Sigmoid colon (tissue), 7 donors: ENCODE data around the gene AGL. TPM values are rescaled to one million over a fixed set of nuclear protein-coding genes. Genes with fewer than 3 reads are reported as not detected.

Experiments
- DNase-seq: peaks from one replicate; pipeline ENCODE4 v3.0.0-alpha.2; 2019
- H3K27ac ChIP-seq, 4 donors: fragments of 200-600 bp; sonication (generic); one replicate each; pipeline ENCODE4 v1.5.1; 2016 to 2019; ENCODE audit warnings: mild to moderate bottlenecking in 1 of 4
- H3K27me3 ChIP-seq, 3 donors: fragments of 200-600 bp; sonication (generic); one replicate each; pipeline ENCODE4 v1.5.1; 2019; ENCODE audit warnings: mild to moderate bottlenecking in 1 of 3
- H3K36me3 ChIP-seq, 4 donors: fragments of 200-600 bp; sonication (generic); one replicate each; pipeline ENCODE4 v1.5.1; 2016 to 2019
- H3K4me1 ChIP-seq, 4 donors: fragments of 200-600 bp; sonication (generic); one replicate each; pipeline ENCODE4 v1.5.1; 2017 to 2019
- H3K4me3 ChIP-seq, 4 donors: fragments of 200-600 bp; sonication (generic); one replicate each; pipeline ENCODE4 v1.5.1; 2017 to 2019; ENCODE audit warnings: mild to moderate bottlenecking in 2 of 4, moderate library complexity in 1 of 4
- H3K9me3 ChIP-seq, 4 donors: fragments of 200-600 bp in 3 of 4; sonication (generic) in 3 of 4; one replicate each; pipeline versions ENCODE4 v1.5.1 to v1.6.1; 2013 to 2019
- EP300 ChIP-seq, 4 donors: sonication (generic); formaldehyde crosslinking; IDR thresholded peaks; one replicate each; pipeline ENCODE4 v1.6.1; 2017; ENCODE audit warnings: antibody characterized with exemption in 4 of 4
- POLR2A ChIP-seq, 2 donors: fragments of 450-650 bp; IDR thresholded peaks; one replicate each; pipeline ENCODE4 v1.6.1; 2016; ENCODE audit warnings: antibody characterized with exemption in 2 of 2, mild to moderate bottlenecking in 2 of 2, moderate library complexity in 2 of 2
- POLR2AphosphoS5 ChIP-seq, 4 donors: sonication (generic); formaldehyde crosslinking; IDR thresholded peaks; one replicate each; pipeline ENCODE4 v1.6.1; 2017; ENCODE audit warnings: antibody characterized with exemption in 4 of 4
- WGBS, 2 donors: extraction: QIAGEN DNeasy Blood & Tissue Kit; methylation state at CpG; one replicate each; pipeline ENCODE4 v1.1.7; 2013; 5-methylcytosine and 5-hydroxymethylcytosine counted together
- intact Hi-C: fragments of 100-400 bp; cut with DNase I; formaldehyde crosslinking; loops from one replicate; pipeline ENCODE4 v1.15.1; 2023
- polyA plus RNA-seq, 3 donors: library from polyadenylated mRNA; stranded (reverse); fragments of 200-250 nt; gene quantifications; one replicate each; pipeline ENCODE4 v1.2.3, GENCODE V29; 2013
- total RNA-seq, 4 donors: library from RNA; depleted of rRNA; stranded (reverse); fragments of >200 nt; gene quantifications; one replicate each; pipeline ENCODE4 v1.1.0, GENCODE V29; 2016
- TF ChIP-seq, protein P1 (sequence below), 4 experiments: fragments of 450-650 bp in 3 of 4; fragments of 200-600 bp in 1 of 4; IDR thresholded peaks; one replicate each; pipeline ENCODE4 v1.5.1; 2016 to 2019; ENCODE audit warnings: antibody characterized with exemption in 4 of 4, mild to moderate bottlenecking in 3 of 4, moderate library complexity in 2 of 4
- donor health status: healthy with polysubstance abuse.
- donor health status: Bipolar disorder and iron deficiency.
- donor health status: healthy.

AGL gene
- total and polyA plus RNA-seq, 7 donors, result 5.4 to 34.3 (median 28.3) TPM

DNA sequence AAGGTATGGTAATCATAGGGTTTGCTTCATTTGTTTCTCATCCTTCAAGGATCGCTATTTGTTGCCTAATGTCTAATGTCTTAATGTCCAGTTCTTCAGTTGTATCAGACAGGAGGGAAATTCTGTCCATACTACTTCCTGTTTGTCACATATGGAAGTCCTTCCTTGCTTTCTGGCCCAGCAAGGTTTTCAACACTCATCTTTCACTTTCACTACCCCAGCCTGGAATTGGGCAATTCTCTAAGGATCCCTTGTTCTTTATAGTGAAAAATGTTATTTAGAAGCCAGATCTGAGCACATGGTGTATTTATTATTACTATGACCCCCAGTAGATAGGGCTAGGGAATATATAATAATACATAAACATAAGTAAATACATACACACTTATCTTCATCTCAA is 69.1 kb downstream of the AGL start:
- Histone ChIP-seq H3K4me1 (no peaks in the 10 kb centered on the region), H3K4me3 (no peak overlapping the region), H3K9me3 (no peaks in the 10 kb centered on the region), H3K27ac (no peak overlapping the region), H3K27me3 (no peaks in the 10 kb centered on the region), H3K36me3 (peaks cover 0 to 58% (median 2%) of the 10 kb centered on the region in 4 donors)
- no peak for DNase-seq
- WGBS, 2 donors, result 88 to 90% methylated on average over 1 of the region's 1 CpG
- intact Hi-C loops, result no loop called here
- no peak for TF ChIP-seq POLR2A (IDR thresholded peaks at IDR 0.05)
- no peak for TF ChIP-seq EP300 (IDR thresholded peaks at IDR 0.05)
- TF ChIP-seq, protein P1, sequence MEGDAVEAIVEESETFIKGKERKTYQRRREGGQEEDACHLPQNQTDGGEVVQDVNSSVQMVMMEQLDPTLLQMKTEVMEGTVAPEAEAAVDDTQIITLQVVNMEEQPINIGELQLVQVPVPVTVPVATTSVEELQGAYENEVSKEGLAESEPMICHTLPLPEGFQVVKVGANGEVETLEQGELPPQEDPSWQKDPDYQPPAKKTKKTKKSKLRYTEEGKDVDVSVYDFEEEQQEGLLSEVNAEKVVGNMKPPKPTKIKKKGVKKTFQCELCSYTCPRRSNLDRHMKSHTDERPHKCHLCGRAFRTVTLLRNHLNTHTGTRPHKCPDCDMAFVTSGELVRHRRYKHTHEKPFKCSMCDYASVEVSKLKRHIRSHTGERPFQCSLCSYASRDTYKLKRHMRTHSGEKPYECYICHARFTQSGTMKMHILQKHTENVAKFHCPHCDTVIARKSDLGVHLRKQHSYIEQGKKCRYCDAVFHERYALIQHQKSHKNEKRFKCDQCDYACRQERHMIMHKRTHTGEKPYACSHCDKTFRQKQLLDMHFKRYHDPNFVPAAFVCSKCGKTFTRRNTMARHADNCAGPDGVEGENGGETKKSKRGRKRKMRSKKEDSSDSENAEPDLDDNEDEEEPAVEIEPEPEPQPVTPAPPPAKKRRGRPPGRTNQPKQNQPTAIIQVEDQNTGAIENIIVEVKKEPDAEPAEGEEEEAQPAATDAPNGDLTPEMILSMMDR (IDR thresholded peaks at IDR 0.05), result no peak
- TF ChIP-seq POLR2AphosphoS5 (IDR thresholded peaks at IDR 0.05), result no peak

DNA sequence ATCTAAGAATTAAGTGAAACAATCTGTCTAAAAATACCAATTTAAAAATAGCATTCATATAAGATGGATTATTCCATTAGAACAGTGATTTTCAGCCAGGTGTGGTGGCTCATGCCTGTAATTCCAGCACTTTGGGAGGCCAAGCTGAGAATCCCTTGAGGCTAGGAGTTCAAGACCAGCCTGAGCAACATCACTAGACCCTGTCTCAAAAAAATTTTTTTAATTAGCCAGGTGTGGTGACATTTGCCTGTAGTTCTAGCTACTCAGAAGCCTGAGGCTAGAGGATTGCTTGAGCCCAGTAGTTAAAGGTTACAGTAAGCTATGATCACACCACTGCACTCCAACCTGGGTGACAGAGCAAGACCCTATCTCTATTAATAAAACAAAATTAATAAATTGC is 84.6 kb downstream of the AGL start:
- Histone ChIP-seq H3K4me3 (no peak overlapping the region), H3K36me3 (no peaks in the 10 kb centered on the region), H3K4me1 (no peaks in the 10 kb centered on the region), H3K27ac (no peak overlapping the region), H3K27me3 (no peaks in the 10 kb centered on the region), H3K9me3 (no peaks in the 10 kb centered on the region)
- no peak for DNase-seq
- intact Hi-C loops, result no loop called here
- TF ChIP-seq POLR2AphosphoS5 (IDR thresholded peaks at IDR 0.05) (no peak), EP300 (IDR thresholded peaks at IDR 0.05) (no peak), POLR2A (IDR thresholded peaks at IDR 0.05) (no peak)
- TF ChIP-seq, protein P1 (IDR thresholded peaks at IDR 0.05), result no peak

DNA sequence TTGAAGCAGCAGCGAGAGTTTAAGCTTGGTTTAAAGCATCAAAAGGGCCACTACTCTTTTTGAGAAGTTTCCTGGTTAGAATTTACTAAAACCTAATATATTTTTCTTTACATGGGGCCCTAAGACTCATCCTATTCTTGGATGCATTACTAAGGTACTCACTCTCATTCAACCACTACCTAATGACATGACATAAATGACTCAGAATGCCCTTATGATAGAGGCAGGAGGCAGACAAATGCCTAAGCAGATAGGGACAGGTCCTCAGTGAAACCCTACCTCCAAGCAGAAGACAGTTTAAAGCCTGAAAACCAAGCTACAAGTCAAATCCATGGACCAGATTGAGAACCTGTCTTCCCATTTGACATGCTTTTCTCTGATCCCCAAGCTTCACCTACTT is 85.4 kb downstream of the AGL start:
- intact Hi-C loops, result no loop called here
- 89 to 94% methylated on average over 1 of the region's 1 CpG for WGBS, 2 donors
- TF ChIP-seq POLR2A (IDR thresholded peaks at IDR 0.05), result no peak
- no peak for TF ChIP-seq POLR2AphosphoS5 (IDR thresholded peaks at IDR 0.05)
- TF ChIP-seq, protein P1 (IDR thresholded peaks at IDR 0.05), result no peak
- TF ChIP-seq EP300 (IDR thresholded peaks at IDR 0.05), result no peak
- no peak overlapping the region for H3K4me3 ChIP-seq
- no peaks in the 10 kb centered on the region for H3K36me3 ChIP-seq
- no peaks in the 10 kb centered on the region for H3K27me3 ChIP-seq
- H3K27ac ChIP-seq, result no peak overlapping the region
- no peak for DNase-seq
- H3K4me1 ChIP-seq, result no peaks in the 10 kb centered on the region
- no peaks in the 10 kb centered on the region for H3K9me3 ChIP-seq

DNA sequence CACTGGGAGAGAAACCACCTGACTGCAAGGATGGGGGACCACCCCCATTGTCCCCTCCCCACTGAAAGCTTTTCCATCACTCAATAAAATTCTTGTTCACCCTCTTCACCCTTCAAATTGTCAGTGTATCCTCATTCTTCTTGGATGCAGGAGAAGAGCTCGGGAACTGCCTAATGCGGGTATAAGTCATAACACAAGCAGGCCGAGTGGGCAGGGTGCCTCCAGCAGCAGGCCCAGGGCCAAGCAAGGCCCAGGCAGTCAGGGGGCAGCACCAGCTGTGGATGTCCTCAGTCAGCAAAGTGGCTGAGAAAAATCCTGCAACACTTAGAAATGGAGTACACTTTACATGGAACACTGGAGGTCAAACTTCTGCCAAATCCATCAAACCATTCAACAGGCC is 85.9 kb downstream of the AGL start:
- 95 to 97% methylated on average over 3 of the region's 3 CpGs for WGBS, 2 donors
- Histone ChIP-seq H3K27me3 (no peaks in the 10 kb centered on the region), H3K9me3 (no peaks in the 10 kb centered on the region), H3K4me1 (no peaks in the 10 kb centered on the region), H3K4me3 (no peak overlapping the region), H3K36me3 (no peaks in the 10 kb centered on the region), H3K27ac (no peak overlapping the region)
- TF ChIP-seq POLR2AphosphoS5 (IDR thresholded peaks at IDR 0.05) (no peak), EP300 (IDR thresholded peaks at IDR 0.05) (no peak), POLR2A (IDR thresholded peaks at IDR 0.05) (no peak)
- TF ChIP-seq, protein P1 (IDR thresholded peaks at IDR 0.05), result no peak
- no peak for DNase-seq
- intact Hi-C loops, result no loop called here

DNA sequence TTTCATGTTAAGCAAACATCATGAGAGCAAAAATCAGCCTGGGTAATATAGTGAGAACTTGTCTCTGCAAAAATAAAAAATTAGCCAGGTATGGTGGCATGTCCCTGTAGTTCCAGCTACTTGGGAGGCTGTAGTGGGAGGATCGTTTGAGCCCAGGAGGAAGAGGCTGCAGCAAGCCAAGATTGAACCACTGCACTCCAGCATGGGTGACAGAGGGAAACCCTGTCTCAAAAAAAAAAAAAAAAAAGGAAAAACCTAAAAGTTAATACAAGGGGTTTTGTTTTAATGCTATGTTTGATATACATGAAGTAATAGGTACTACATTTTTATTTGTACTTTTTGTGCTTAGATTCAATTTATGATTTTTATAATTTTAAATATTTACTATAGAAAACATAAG is 92.6 kb downstream of the AGL start:
- no peak for TF ChIP-seq POLR2AphosphoS5 (IDR thresholded peaks at IDR 0.05)
- no peak for TF ChIP-seq EP300 (IDR thresholded peaks at IDR 0.05)
- TF ChIP-seq POLR2A (IDR thresholded peaks at IDR 0.05), result no peak
- TF ChIP-seq, protein P1 (IDR thresholded peaks at IDR 0.05), result no peak
- H3K36me3 ChIP-seq, result no peaks in the 10 kb centered on the region
- DNase-seq, result no peak
- H3K4me1 ChIP-seq, result no peaks in the 10 kb centered on the region
- no peaks in the 10 kb centered on the region for H3K27me3 ChIP-seq
- 92% methylated on average over 1 of the region's 1 CpG for WGBS, 2 donors
- H3K4me3 ChIP-seq, result no peak overlapping the region
- H3K9me3 ChIP-seq, result no peaks in the 10 kb centered on the region
- H3K27ac ChIP-seq, result no peak overlapping the region
- intact Hi-C loops, result no loop called here
